ENCODE measurements around the gene PCYOX1L.

The PCYOX1L gene

GRCh38 chr5:149380466-149381121, 22.7 kb downstream of the PCYOX1L start:
- no peak for TF ChIP-seq CTCF (IDR thresholded peaks at IDR 0.05; ENCODE audit: extremely low read depth, insufficient read depth, missing control alignments)
- in situ Hi-C loops (cut with MboI; ENCODE audit: low pct_unique_long_range_greater_than_20kb, low sequenced_read_pairs, unreplicated experiment), result no loop called here
- DNase-seq (ENCODE audit: low spot score), result no peak

- no peak for DNase-seq (ENCODE audit: low spot score)
- TF ChIP-seq CTCF (IDR thresholded peaks at IDR 0.05; ENCODE audit: extremely low read depth, insufficient read depth, missing control alignments), result no peak
- in situ Hi-C loops (cut with MboI; ENCODE audit: low pct_unique_long_range_greater_than_20kb, low sequenced_read_pairs, unreplicated experiment), result no loop called here
These were observed 23.6 kb downstream of the PCYOX1L start for GRCh38 chr5:149381261-149381985.

GRCh38 chr5:149381986-149382338, 24.1 kb downstream of the PCYOX1L start:
- in situ Hi-C loops (cut with MboI; ENCODE audit: low pct_unique_long_range_greater_than_20kb, low sequenced_read_pairs, unreplicated experiment), result no loop called here
- TF ChIP-seq CTCF (IDR thresholded peaks at IDR 0.05; ENCODE audit: extremely low read depth, insufficient read depth, missing control alignments), result peak; percentile 98
- DNase-seq (ENCODE audit: low spot score), result peak; percentile 92

- in situ Hi-C loops (cut with MboI; ENCODE audit: low pct_unique_long_range_greater_than_20kb, low sequenced_read_pairs, unreplicated experiment), result no loop called here
- TF ChIP-seq CTCF (IDR thresholded peaks at IDR 0.05; ENCODE audit: extremely low read depth, insufficient read depth, missing control alignments), result no peak
- DNase-seq (ENCODE audit: low spot score), result no peak
These were observed 24.8 kb downstream of the PCYOX1L start for GRCh38 chr5:149382517-149383220.

GRCh38 chr5:149383399-149383798, 25.6 kb downstream of the PCYOX1L start:
- in situ Hi-C loops (cut with MboI; ENCODE audit: low pct_unique_long_range_greater_than_20kb, low sequenced_read_pairs, unreplicated experiment), result no loop called here
- DNase-seq (ENCODE audit: low spot score), result no peak
- TF ChIP-seq CTCF (IDR thresholded peaks at IDR 0.05; ENCODE audit: extremely low read depth, insufficient read depth, missing control alignments), result no peak

- no peak for TF ChIP-seq CTCF (IDR thresholded peaks at IDR 0.05; ENCODE audit: extremely low read depth, insufficient read depth, missing control alignments)
- in situ Hi-C loops (cut with MboI; ENCODE audit: low pct_unique_long_range_greater_than_20kb, low sequenced_read_pairs, unreplicated experiment), result no loop called here
- DNase-seq (ENCODE audit: low spot score), result no peak
These were observed 28.3 kb downstream of the PCYOX1L start for GRCh38 chr5:149386166-149386565.
